Measurements from ENCODE around the gene GLB1L2.

The GLB1L2 gene

DNA sequence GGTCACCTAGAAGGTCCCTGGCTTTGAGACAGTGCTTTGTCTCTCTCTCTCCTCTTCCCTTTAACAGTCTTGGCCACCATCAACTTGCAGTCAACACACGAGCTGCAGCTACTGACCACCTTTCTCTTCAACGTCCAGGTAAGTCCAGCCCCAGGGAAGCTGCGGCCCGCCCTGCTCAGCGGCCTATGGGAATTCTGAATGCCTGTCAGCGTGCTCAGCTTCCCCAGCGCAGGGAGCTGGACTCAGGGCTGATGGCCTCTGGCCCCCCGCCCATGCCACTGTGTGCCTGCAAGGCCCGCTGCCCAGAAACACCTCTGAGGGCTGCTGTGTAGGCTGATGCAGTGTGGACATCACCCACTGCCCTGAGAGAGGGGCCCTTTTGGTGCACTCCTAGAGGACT, 32.5 kb downstream of the GLB1L2 start:
- no peak for DNase-seq (ENCODE audit: low spot score)
- FAIRE-seq, result no peak

GRCh38 chr11:134365011-134365925, 33.5 kb downstream of the GLB1L2 start:
- no peak for FAIRE-seq
- no peak for DNase-seq (ENCODE audit: low spot score)

DNA sequence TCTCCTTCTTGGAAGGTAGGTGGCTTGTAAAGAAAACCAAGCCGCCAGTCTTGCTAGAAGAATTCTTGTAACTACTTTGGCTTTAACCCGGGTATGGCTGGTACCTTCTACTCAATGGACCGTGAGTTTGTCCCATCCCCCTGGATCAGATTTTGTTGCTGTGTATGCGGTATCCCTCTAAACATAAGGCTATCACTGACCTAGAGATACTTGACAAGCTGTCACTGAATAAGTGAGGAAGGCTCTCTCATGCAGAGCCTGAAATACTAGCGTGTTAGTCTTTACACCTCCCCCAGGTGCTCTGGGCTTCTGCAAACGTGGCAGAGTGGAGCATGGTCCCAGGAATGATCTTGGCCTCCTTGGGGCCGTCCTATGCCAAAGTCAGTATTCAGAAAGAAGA, 34.5 kb downstream of the GLB1L2 start:
- DNase-seq (ENCODE audit: low spot score), result no peak
- no peak for FAIRE-seq

DNA sequence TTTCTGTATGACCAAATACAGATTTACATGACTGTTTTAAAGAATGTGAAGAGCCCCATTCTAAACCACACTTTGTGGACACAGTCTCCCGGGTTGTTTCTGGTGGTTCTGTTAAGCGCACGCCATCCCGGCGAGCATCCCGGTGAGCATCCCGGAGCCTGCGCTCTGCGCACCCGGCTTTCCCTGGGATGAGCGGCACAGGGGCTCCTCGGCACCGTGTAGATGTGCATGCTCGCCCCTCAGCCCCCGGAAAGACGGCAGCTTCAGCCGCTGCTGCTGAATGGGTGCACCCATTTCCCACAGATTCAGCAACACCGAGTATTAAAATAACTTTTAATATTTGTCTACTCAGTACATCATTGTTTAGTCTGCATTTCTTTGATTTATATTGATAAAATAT, 36.0 kb downstream of the GLB1L2 start:
- FAIRE-seq, result no peak
- no peak for DNase-seq (ENCODE audit: low spot score)

DNA sequence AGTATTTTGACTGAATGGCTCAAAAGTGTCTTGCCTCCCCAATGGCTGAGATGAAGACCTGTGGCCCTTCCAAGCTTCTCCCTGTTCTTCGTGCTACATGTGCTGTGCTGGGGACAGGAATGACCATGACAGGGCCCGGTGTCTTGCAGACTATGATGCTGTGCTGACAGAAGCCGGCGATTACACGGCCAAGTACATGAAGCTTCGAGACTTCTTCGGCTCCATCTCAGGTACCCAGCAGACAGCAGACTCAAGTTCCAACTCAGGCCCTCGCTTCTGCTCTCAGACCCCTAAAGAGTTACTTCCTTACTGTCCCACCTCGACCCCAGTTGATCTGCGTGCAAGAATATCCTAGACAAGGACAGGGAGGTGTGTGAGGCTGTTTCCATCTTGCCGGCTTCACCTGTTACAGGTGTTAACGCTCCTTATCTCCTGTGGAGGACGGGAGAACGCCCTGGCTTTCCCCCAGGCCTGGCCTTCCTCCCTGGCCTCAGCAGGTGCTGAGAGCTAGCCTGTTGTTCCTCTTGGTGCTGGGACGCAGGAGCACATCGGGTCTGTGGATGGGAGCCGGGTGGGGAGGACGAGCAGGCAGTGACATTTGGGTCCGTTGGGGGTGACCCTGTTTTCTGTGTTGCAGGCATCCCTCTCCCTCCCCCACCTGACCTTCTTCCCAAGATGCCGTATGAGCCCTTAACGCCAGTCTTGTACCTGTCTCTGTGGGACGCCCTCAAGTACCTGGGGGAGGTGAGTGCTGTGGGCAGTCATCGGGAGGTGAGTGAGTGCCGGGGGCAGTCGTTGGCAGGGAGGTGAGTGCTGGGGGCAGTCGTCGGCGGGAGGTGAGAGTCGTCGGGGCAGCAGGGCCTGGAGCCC, 38.1 kb downstream of the GLB1L2 start:
- DNase-seq (ENCODE audit: low spot score), result no peak
- no peak for FAIRE-seq

DNA sequence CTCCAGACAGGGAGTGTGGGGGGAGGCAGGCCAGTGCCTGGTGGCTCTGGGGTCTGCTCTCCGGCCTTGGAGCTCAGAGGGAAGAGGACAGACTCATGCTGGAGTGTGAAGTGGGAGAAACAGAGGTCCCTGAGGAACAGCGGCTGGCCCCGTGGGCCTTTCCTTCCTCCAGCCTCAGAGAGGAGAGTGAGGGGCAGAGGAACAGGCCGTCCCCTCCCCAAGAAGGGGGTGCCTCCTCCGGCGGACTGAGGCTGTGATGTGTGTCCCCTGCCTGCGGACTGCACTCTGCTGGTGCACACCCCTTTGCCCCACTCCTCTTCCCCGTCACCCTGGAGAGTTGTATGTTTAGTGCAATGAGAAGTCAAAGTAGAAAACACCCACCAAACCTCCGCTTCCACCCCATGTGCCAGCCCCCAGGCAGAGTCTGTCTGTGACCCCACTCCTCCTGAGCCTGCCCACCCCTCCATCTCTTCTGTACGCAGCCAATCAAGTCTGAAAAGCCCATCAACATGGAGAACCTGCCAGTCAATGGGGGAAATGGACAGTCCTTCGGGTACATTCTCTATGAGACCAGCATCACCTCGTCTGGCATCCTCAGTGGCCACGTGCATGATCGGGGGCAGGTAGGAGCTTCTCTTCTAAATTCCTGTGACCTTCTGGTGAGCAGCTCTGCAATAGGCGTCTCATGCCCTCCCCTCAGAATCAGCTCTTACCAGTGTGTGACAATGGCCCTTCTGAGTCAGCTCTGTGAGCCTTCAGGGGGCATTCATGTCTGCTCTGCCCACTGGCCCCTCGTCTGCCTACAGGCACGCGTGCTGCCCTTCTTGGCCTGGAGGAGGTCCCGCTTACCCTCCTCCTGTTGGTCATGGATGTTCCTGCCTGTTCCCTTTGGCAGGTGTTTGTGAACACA, 39.0 kb downstream of the GLB1L2 start:
- no peak for FAIRE-seq
- no peak for DNase-seq (ENCODE audit: low spot score)

DNA sequence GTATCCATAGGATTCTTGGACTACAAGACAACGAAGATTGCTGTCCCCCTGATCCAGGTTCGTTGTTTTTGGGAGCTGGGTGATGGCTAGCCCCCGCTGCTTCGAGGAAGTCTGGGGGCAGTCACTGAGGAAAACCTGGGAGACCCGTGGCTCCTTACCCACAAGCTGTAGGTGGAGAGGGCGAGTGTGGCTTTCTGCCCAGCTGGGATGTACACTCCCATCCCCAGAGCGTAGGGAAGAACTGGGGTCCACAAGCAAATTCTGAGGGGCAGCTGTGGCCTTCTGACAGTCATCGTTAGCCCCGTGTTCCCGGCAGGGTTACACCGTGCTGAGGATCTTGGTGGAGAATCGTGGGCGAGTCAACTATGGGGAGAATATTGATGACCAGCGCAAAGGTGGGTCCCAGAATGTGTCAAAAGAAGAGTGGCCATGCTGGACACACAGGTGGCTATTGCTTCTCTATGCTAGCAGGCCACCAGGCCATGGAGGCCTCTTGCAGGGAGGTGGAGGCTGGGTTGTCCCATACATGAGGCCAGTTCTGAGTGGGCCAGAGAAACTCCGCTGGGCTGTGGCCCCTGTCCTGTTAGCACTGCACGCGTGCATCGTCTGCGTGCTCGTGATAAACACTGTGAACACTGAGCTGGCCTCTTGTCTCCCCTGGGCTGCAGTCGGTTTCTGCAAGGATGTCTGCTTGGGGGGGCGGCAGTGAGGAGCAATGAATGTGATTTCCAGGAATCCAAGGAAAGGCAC, 39.8 kb downstream of the GLB1L2 start:
- no peak for FAIRE-seq

GRCh38 chr11:134372536-134372935, 40.7 kb downstream of the GLB1L2 start:
- DNase-seq (ENCODE audit: low spot score) (no peak), FAIRE-seq (no peak)

More for the DNA sequence above, 39.8 kb downstream of the GLB1L2 start:
- DNase-seq (ENCODE audit: low spot score), result no peak

GRCh38 chr11:134372961-134373360, 41.2 kb downstream of the GLB1L2 start:
- no peak for DNase-seq (ENCODE audit: low spot score)
- FAIRE-seq, result no peak

GRCh38 chr11:134373591-134374052, 41.8 kb downstream of the GLB1L2 start:
- FAIRE-seq (no peak), DNase-seq (ENCODE audit: low spot score) (no peak)

GRCh38 chr11:134374171-134374570, 42.4 kb downstream of the GLB1L2 start:
- FAIRE-seq, result no peak

DNA sequence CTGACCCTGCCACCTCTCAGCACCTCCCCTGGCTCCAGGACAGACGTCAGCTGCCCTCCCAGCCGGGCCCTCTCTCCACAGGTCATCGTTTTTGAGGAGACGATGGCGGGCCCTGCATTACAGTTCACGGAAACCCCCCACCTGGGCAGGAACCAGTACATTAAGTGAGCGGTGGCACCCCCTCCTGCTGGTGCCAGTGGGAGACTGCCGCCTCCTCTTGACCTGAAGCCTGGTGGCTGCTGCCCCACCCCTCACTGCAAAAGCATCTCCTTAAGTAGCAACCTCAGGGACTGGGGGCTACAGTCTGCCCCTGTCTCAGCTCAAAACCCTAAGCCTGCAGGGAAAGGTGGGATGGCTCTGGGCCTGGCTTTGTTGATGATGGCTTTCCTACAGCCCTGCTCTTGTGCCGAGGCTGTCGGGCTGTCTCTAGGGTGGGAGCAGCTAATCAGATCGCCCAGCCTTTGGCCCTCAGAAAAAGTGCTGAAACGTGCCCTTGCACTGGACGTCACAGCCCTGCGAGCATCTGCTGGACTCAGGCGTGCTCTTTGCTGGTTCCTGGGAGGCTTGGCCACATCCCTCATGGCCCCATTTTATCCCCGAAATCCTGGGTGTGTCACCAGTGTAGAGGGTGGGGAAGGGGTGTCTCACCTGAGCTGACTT, 43.2 kb downstream of the GLB1L2 start:
- FAIRE-seq (no peak), DNase-seq (ENCODE audit: low spot score) (no peak)

More at GRCh38 chr11:134374171-134374570, 42.4 kb downstream of the GLB1L2 start:
- DNase-seq (ENCODE audit: low spot score), result no peak

DNA sequence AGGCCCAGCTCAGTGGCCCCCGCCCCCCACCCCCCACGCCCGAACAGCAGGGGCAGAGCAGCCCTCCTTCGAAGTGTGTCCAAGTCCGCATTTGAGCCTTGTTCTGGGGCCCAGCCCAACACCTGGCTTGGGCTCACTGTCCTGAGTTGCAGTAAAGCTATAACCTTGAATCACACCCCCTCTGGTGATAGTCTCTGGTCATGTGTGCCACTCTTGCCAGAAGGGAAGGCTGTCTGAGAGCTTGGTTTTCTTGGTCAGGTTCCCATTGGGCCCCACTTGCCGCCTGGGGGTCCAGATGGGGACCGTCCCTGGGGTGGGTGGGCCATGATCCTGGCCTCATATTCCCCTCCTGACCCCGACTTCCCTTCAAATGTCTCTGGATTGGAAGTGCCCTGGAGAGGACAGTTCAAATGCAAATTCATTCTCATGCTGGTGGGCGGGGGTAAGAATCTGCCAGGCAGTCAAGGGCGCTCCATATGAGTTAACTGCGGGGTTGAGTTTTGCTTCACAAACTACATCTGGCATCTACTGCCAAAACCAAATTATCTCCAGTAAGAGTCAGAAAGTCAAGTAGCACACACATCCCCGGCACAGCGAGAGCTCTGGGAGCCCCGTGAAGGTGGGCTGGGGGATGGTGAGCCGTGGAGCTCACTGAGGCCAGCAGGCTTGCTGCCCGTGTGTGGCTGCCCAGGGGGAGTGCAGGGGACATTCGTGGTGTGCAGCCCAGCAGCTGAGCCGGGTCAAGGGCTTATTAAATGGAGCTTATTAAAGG, 44.5 kb downstream of the GLB1L2 start:
- FAIRE-seq (no peak), DNase-seq (ENCODE audit: low spot score) (no peak)

GRCh38 chr11:134377876-134378275, 46.1 kb downstream of the GLB1L2 start:
- no peak for FAIRE-seq
- no peak for DNase-seq (ENCODE audit: low spot score)

DNA sequence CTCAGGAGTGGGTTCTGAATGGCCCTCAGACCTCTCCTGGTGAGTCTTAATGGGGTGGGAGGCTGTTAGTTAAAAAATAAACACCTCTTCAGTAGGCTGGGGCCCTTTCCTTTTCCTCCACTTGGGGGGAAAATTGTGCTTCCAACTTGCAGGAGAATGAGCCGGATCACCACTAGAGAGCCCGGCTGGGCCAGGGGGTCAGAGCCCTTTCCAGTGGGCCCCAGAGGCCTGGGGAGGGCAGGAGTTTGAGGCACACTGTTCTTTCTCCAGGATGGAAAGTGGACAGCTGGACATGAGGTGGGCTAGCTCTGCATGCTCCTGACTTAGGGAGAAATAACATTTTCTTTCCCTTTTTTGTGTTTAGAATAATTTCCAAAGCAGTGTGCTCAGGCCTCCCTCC, 47.5 kb downstream of the GLB1L2 start:
- DNase-seq (ENCODE audit: low spot score) (no peak), FAIRE-seq (no peak)

DNA sequence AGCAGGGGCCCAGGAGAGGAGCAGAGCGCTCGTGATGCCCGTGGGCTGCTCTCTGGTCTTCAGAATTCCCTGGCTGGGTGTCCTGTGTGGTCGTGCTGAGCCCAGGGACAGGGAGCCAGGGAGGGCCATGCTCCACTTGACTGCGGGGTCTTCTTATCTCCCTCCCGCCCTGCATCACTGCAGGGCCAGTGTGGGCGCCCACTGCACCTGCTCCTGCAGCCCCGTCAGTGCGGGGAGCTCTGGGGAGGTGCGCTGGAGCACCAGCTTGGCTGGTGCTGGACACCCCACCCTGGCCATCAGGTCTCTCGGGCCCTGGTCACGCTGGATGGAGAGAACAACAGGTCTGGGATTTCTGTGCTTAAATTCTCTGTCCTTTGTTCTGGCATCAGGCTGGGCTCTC, 48.4 kb downstream of the GLB1L2 start:
- DNase-seq (ENCODE audit: low spot score) (no peak), FAIRE-seq (no peak)

DNA sequence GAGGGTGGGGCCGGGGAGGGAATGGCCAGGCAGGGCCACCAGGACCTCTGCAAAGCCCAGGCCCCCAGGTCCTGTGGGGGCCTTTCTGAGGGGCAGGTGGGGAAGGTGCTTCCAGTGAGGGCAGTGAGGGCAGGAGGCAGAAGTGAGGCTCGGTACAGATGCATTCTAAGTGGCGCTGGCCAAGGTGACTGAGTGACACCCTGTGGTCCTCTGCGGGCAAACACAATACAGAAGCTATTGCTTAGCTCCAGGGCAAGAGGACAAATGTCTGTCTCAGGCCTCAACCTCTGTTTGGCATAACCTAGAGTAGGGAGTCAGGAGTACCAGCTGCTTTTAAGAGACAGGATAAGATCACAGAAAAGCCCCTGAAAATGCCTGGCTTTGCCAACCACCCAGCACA, 49.0 kb downstream of the GLB1L2 start:
- FAIRE-seq (no peak), DNase-seq (ENCODE audit: low spot score) (no peak)

- DNase-seq (ENCODE audit: low spot score) (no peak), FAIRE-seq (no peak)
Observed at GRCh38 chr11:134382257-134382656, 50.5 kb downstream of the GLB1L2 start.

DNA sequence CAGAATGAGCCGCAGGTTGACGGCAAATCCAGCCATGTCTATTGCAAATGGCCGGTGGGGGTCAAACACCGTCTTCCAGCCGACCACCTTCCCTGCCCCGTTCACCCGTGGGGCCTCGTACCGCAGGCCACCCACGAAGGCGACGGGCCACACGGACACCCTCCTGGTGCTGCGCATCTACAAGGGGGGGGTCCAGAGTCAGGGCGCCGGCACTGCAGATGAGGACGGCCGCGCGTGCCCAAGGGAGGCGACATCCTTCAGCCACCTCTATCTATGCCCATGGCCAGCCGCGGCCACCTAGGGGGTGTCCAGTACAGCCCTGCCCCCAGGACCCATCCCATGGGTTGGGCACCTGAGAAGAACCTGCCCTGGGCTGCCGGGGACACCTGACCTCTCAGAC, 51.0 kb downstream of the GLB1L2 start:
- no peak for FAIRE-seq
- DNase-seq (ENCODE audit: low spot score), result no peak

All from urothelium cell line (cell line).